ENCODE data around the gene AUP1. TPM values are rescaled to one million over a fixed set of nuclear protein-coding genes. Genes with fewer than 3 reads are reported as not detected.

The AUP1 gene
- total RNA-seq, 1 experiment from 2014 or later = 135 TPM

- DNase-seq (ENCODE audit: low read depth) = no peak
Observed at GRCh38 chr2:74558284-74559230, 29.1 kb upstream of the AUP1 start.

GRCh38 chr2:74556831-74557370 is 27.4 kb upstream of the AUP1 start:
- no peak for DNase-seq (ENCODE audit: low read depth)

DNA sequence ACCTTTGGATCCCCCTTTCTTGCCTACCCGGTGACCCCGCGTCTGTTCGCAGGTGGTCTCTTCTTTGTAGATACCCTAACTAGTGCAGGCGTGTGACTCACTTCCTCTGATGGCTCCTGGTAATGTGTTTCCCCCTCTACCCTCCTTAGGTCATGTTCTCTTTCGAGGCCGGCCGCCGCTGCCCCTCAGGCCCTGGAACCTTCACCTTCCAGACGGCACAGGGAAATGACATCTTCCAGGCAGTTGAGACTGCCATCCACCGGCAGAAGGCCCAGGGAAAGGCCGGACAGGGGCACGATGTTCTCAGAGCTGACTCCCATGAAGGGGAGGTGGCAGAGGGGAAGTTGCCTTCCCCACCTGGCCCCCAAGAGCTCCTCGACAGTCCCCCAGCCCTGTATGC is 26.7 kb upstream of the AUP1 start:
- no peak for DNase-seq (ENCODE audit: low read depth)

- DNase-seq (ENCODE audit: low read depth) = no peak
Observed at GRCh38 chr2:74555610-74556103, 26.2 kb upstream of the AUP1 start.

- peak; percentile 57 for DNase-seq (ENCODE audit: low read depth)
Observed at GRCh38 chr2:74554820-74555531, 25.5 kb upstream of the AUP1 start.

DNA sequence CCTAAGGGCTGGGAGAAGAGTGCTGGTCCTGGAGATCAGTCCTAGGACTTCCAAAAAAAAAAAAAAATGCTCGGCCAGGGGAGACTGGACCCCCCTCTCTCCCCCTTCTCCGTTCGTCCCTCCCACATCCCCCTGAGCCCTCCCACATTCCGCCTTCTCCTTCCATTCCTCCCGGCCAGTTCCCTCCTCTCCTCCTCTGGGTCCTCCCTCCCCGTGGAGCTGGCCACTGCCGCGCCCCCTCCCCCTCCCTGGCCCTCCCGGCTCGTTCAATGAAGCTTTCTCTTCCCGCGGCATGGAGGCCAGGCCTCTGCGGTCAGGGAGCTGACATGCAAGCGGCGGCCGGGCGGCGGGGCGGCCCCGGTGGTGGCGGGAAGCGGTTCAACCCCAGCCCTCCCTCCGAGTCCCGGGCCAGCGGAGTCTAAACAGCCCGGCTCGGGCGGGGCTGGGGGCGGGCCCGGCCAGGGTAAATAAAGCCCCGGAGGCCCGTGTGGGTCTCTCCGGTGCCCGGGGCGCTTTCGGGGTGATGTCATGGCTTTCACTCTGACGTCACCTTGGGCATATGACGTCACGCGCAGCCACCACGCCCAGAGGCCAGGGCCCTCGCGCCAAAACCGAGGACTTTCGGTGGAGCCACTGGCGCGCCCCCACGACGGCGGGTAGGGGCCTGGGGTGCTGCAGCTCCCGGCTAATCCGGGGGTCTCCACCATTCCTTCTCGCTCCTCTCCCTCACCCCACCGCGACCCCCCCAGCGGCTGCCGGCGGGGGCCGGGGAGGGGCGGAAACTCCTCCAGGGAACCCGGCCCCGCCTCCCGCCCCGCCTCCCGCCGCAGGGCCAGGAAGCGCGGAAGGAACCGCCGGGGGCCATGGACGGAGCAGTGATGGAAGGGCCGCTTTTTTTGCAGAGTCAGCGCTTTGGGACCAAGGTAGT is 24.6 kb upstream of the AUP1 start, which contains the start of the genes DOK1 and LOXL3:
DOK1 (plus strand) TSS at position 829 of the 928 bp plus-strand sequence; CDS start at position 864, 35 bp downstream.
LOXL3 (minus strand) TSS at position 51 of the 928 bp plus-strand sequence. CDS start 1,308 bp downstream, outside the sequence.
- peak; percentile 92 for DNase-seq (ENCODE audit: low read depth)

DNA sequence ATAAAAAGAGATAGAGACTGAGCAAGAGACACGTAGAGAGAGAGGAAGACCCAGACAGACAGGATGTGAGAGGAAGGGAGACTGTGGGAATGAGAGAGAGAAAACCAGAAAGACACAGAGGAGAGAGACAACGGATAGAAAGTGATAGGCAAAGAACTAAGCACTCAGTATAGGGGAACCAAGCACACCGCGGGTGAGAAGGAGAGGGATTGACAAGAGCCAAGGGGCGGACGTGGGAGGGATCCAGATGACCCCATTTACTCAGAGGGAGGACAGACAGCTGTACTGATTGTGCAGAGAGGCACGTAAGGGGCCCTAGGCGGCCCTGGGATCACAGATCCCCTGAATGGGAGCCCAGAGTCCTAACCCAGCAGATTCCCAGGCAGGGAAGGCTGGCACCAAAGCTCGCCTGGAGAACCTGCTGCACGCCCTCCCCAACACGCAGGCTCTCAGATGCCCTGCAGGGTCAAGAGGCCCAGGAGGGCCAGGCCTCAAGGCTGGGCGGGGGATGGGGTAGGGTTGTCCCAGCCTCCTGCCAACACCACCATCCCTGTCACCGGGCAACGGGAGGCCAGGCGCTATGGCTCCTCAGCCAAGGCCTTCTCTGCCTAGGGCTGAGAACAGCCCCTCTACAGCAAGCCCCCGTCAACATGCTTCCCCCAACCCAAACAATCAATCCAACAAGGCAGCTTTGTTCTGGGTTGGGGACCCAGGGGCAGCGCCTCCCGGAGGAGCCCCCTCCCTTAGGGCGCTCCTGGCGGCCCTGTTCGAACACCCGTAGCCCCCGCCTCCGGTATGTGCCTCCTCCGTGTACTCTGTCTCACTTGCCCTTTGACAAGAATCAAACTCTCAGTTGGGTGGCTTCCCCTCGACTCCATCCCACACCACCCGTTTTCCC is 23.7 kb upstream of the AUP1 start:
- DNase-seq (ENCODE audit: low read depth) = peak; percentile 52

GRCh38 chr2:74551942-74552913 is 22.7 kb upstream of the AUP1 start:
- peak; percentile 45 for DNase-seq (ENCODE audit: low read depth)

- no peak for DNase-seq (ENCODE audit: low read depth)
Observed at GRCh38 chr2:74551530-74551929, 22.0 kb upstream of the AUP1 start.

GRCh38 chr2:74550231-74550630 is 20.7 kb upstream of the AUP1 start:
- no peak for DNase-seq (ENCODE audit: low read depth)

DNA sequence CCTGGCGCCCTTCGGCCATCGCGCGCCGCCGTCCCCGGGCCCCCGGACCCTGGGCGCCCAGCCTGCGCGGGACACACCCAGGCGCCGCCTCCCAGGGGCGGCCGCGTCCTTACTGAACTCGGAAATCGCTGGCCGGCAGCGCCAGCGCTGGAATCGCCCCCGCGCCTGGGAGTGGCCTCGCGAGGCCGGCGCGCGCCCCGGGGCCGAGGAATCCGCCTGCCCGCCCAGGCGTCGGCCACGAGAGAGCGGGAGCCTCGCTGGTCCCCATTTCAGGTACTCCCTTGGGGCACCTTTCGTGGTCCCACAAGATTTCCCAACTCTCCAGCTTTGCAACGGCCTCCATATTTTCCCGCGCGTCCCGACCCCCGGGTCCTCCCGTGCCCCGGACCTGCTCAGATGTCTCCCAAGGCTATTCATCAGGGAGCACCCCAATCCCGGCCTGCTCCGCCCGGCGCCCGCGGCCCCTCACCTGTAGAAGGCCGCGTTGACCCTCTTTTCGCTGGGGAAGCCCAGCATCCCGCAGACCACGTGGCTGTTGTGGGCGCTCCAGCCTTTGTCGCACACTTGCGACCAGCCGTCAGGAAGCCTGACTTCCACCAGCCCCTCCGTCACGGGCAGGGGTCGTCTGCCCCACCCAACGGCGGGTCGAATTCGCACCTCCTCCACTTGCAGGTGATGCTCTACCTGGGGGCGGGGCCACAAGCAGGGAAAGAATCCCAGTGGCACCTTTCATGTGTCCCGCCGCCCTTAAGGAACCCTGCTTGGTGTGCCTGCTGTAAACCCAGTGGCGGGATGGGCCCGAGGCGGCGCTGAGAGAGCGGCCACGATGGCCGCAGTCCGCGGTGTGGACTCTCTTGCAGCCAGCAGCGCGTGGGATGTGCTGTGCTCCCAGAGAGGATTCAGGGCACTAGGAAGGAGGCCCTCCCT is 19.7 kb upstream of the AUP1 start:
- DNase-seq (ENCODE audit: low read depth) = peak; percentile 73

- no peak for DNase-seq (ENCODE audit: low read depth)
Observed at GRCh38 chr2:74548285-74548899, 18.9 kb upstream of the AUP1 start.

DNA sequence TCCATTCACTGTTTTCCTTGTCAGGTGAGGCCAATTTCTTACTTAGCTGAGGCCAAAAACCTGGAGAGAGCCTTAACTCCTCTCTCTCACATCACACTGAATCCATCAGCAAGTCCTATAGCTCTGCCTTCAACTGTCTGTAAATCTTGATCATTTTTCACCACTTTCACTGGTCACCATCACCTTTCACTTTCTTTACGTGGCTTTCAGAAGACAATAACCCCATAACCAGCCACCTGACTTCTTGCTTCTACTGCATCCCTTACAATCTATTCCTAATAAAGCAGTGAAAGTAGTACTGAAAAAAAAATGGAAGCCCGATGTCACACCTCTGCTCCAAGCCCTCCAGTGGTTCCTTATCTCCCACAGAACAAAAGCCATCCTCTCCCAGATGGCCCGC is 16.5 kb upstream of the AUP1 start:
- DNase-seq (ENCODE audit: low read depth) = no peak

GRCh38 chr2:74544634-74545033 is 15.1 kb upstream of the AUP1 start:
- DNase-seq (ENCODE audit: low read depth) = no peak

- no peak for DNase-seq (ENCODE audit: low read depth)
Observed at GRCh38 chr2:74542978-74543377, 13.5 kb upstream of the AUP1 start.

DNA sequence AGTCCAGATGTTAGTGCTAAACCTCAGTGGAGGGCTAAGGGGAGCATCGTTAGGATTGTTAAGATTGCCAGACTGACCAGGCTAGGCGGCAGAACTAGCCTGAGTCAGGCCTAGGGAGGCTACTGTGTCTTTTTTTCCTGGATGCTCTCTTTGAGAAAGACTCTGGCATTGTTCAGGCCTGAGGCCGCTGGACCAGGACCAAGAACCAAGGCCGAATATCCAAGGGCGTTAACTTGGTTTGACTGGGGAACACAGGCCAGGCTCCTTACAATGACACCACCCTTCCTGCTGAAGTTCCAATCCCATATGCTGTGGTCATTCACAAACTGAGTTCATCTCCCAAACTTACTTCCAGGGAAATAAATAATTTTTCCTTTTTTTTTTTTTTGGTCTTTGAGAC is 10.8 kb upstream of the AUP1 start:
- no peak for DNase-seq (ENCODE audit: low read depth)

GRCh38 chr2:74538881-74539339 is 9.4 kb upstream of the AUP1 start:
- DNase-seq (ENCODE audit: low read depth) = no peak

Data from Daoy (cell line).